ENCODE results near the gene RGS7.
"Not testable (repeated sequence)": the region's sequence is repeated elsewhere in the genome, so short reads cannot be mapped to it uniquely, and the experiment has no call there.

RGS7 gene

GRCh38 chr1:241308471-241308870 lies 48.5 kb downstream of the RGS7 start:
- no peak for TF ChIP-seq CTCF (IDR thresholded peaks at IDR 0.05; ENCODE audit: low read length, missing control alignments)
- no peak for DNase-seq (ENCODE audit: low read depth)
- H3K4me3 ChIP-seq (replicated peaks; ENCODE audit: low read depth, low read length), result no peak overlapping the region

GRCh38 chr1:241308011-241308410 lies 49.0 kb downstream of the RGS7 start:
- no peak for DNase-seq (ENCODE audit: low read depth)
- H3K4me3 ChIP-seq (replicated peaks; ENCODE audit: low read depth, low read length), result no peak overlapping the region
- TF ChIP-seq CTCF (IDR thresholded peaks at IDR 0.05; ENCODE audit: low read length, missing control alignments), result no peak

GRCh38 chr1:241306125-241306790 lies 50.7 kb downstream of the RGS7 start:
- H3K4me3 ChIP-seq (replicated peaks; ENCODE audit: low read depth, low read length), result no peak overlapping the region
- no peak for TF ChIP-seq CTCF (IDR thresholded peaks at IDR 0.05; ENCODE audit: low read length, missing control alignments)
- no peak for DNase-seq (ENCODE audit: low read depth)

GRCh38 chr1:241302024-241302423 lies 55.0 kb downstream of the RGS7 start:
- H3K4me3 ChIP-seq (replicated peaks; ENCODE audit: low read depth, low read length); DNase-seq (ENCODE audit: low read depth): not testable (repeated sequence)

- TF ChIP-seq CTCF (IDR thresholded peaks at IDR 0.05; ENCODE audit: low read length, missing control alignments), result no peak
- DNase-seq (ENCODE audit: low read depth), result no peak
- H3K4me3 ChIP-seq (replicated peaks; ENCODE audit: low read depth, low read length), result no peak overlapping the region
Measured at GRCh38 chr1:241299347-241299746, 57.7 kb downstream of the RGS7 start.

- TF ChIP-seq CTCF (IDR thresholded peaks at IDR 0.05; ENCODE audit: low read length, missing control alignments), result no peak
- no peak overlapping the region for H3K4me3 ChIP-seq (replicated peaks; ENCODE audit: low read depth, low read length)
- DNase-seq (ENCODE audit: low read depth), result no peak
Measured at GRCh38 chr1:241292973-241293372, 64.0 kb downstream of the RGS7 start.

- not testable (repeated sequence) for H3K4me3 ChIP-seq (replicated peaks; ENCODE audit: low read depth, low read length); DNase-seq (ENCODE audit: low read depth)
Measured at GRCh38 chr1:241291548-241291947, 65.5 kb downstream of the RGS7 start.

GRCh38 chr1:241286486-241286885 lies 70.5 kb downstream of the RGS7 start:
- no peak for DNase-seq (ENCODE audit: low read depth)
- no peak for TF ChIP-seq CTCF (IDR thresholded peaks at IDR 0.05; ENCODE audit: low read length, missing control alignments)
- no peak overlapping the region for H3K4me3 ChIP-seq (replicated peaks; ENCODE audit: low read depth, low read length)

Data from fibroblast of pulmonary artery (primary cell).